Left ventricle myocardium inferior (tissue), 1 donor: ENCODE data around the gene DOCK4. TPM values are rescaled to one million over a fixed set of nuclear protein-coding genes. Genes with fewer than 3 reads are reported as not detected.

ENCODE experiments used
- DNase-seq: peaks from one replicate; pipeline ENCODE4 v3.0.0-alpha.2; 2020
- H3K27ac ChIP-seq: fragments of 200-600 bp; replicated peaks from 2 replicates; pipeline ENCODE4 v1.8.0; 2021
- H3K27me3 ChIP-seq: fragments of 200-600 bp; 2 replicates; pipeline ENCODE4 v1.8.0; 2021; ENCODE audit warnings: low read depth
- H3K36me3 ChIP-seq: fragments of 200-600 bp; 2 replicates; pipeline ENCODE4 v1.8.0; 2021
- H3K4me1 ChIP-seq: fragments of 200-600 bp; 2 replicates; pipeline ENCODE4 v1.8.0; 2021
- H3K4me3 ChIP-seq: fragments of 200-600 bp; 2 replicates; pipeline ENCODE4 v1.8.0; 2021; ENCODE audit warnings: mild to moderate bottlenecking, moderate library complexity
- H3K9me3 ChIP-seq: fragments of 200-600 bp; replicated peaks from 2 replicates; pipeline ENCODE4 v1.8.0; 2021
- intact Hi-C: fragments of 100-400 bp; cut with micrococcal nuclease; formaldehyde crosslinking; loops from one replicate; pipeline ENCODE4 v1.11.0; 2022
- total RNA-seq: library from RNA; stranded (reverse); fragmentation: NEBNext Ultra II Directional; extraction: Animal tissue kit (Norgen Biotek cat#: 25700); gene quantifications from one replicate; pipeline ENCODE4 v1.2.1, GENCODE V29; 2021
- TF ChIP-seq, protein P1 (sequence below): fragments of 200-600 bp; IDR thresholded peaks from 2 replicates; pipeline ENCODE4 v1.8.0; 2021; ENCODE audit warnings: antibody characterized with exemption, mild to moderate bottlenecking, borderline replicate concordance
- donor health status: DM: no; HTN: yes; CAD: no; lungs with severe emphysema.

DOCK4 gene
- total RNA-seq, 1 donor from 2014 or later: 15.2 TPM

DNA sequence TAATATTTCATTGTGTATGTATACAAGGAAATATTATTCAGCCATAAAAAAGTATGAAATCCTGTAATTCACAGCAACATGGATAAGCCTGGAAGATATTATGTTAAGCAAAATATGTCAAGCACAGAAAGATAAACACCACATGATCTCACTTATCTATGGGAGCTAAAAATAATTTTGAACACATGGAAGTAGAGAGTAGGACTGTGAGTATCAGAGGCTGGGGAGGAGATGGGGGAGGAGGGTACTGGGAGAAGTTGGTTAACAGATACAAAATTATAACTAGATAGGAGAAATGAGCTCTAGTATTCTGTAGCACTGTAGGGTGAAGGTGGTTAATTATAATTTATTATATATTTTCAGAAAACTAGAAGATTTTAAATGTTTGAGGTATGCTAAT lies 132.7 kb downstream of the DOCK4 start:
- H3K36me3 ChIP-seq: no peaks in the 10 kb centered on the region
- H3K9me3 ChIP-seq: peaks cover 18% of the 10 kb centered on the region
- TF ChIP-seq, protein P1, sequence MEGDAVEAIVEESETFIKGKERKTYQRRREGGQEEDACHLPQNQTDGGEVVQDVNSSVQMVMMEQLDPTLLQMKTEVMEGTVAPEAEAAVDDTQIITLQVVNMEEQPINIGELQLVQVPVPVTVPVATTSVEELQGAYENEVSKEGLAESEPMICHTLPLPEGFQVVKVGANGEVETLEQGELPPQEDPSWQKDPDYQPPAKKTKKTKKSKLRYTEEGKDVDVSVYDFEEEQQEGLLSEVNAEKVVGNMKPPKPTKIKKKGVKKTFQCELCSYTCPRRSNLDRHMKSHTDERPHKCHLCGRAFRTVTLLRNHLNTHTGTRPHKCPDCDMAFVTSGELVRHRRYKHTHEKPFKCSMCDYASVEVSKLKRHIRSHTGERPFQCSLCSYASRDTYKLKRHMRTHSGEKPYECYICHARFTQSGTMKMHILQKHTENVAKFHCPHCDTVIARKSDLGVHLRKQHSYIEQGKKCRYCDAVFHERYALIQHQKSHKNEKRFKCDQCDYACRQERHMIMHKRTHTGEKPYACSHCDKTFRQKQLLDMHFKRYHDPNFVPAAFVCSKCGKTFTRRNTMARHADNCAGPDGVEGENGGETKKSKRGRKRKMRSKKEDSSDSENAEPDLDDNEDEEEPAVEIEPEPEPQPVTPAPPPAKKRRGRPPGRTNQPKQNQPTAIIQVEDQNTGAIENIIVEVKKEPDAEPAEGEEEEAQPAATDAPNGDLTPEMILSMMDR: no peak
- DNase-seq: no peak
- intact Hi-C loops: no loop called here
- no peak overlapping the region for H3K4me3 ChIP-seq
- no peaks in the 10 kb centered on the region for H3K27me3 ChIP-seq
- H3K4me1 ChIP-seq: peaks cover 60% of the 10 kb centered on the region
- H3K27ac ChIP-seq: no peak overlapping the region

DNA sequence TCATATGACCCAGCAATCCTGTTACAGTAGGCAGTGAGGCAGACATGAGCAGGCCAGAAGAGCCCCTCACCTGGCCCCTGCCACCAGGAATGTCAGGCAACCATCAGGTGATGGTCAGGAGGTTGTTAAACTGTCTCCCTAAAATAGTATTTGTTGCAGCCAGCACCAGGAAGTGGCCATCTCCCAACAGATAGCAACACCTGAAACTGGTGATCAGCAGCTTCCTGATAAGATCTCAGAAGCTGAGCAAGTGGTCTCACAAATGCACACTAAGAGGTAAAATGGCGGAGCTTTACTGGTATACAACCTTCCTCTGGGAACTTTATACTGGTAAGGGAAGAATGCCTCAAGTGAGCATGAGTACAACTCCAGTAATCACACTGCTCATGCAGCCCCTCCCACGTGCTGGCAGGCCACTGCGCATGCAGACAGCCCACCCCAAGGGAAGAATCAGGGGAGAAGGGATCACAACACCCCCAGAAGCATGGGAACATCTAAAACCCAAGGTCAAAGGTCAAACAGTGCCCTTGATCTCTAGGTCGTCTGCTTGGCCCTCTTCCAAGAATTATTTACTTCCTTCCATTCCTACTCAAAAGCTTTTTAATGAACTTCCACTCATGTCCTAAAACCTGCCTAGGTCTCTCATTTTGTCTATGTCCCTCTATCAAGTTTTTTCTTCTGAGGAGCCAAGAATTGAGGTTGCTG lies 133.5 kb downstream of the DOCK4 start:
- Histone ChIP-seq H3K4me1 (peaks cover 68% of the 10 kb centered on the region), H3K36me3 (no peaks in the 10 kb centered on the region), H3K4me3 (no peak overlapping the region), H3K27ac (peak overlapping the region; percentile 5), H3K27me3 (no peaks in the 10 kb centered on the region), H3K9me3 (peaks cover 18% of the 10 kb centered on the region)
- no peak for DNase-seq
- TF ChIP-seq, protein P1: no peak
- intact Hi-C loops: no loop called here

DNA sequence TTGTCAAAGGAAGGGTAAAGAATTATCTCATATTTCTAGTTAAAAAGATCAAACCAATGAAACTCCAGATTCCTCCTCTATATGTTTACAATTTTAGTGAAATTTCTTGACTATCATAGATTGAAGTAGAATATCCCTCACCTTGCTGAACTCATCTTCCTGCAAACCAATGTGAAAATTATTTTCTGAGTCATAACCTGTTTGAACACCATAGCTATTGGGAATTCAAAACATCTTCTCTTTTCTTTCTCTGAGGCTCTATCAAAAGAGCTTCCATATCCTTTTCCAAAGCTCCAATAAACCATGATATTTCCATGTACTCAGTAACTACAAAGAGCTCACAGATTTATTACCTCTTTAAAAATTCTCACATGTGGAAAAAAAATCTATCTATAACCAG lies 134.3 kb downstream of the DOCK4 start:
- DNase-seq: no peak
- Histone ChIP-seq H3K27me3 (no peaks in the 10 kb centered on the region), H3K4me3 (no peak overlapping the region), H3K36me3 (no peaks in the 10 kb centered on the region), H3K27ac (no peak overlapping the region), H3K4me1 (peaks cover 75% of the 10 kb centered on the region), H3K9me3 (peaks cover 18% of the 10 kb centered on the region)
- TF ChIP-seq, protein P1: no peak
- intact Hi-C loops: no loop called here

DNA sequence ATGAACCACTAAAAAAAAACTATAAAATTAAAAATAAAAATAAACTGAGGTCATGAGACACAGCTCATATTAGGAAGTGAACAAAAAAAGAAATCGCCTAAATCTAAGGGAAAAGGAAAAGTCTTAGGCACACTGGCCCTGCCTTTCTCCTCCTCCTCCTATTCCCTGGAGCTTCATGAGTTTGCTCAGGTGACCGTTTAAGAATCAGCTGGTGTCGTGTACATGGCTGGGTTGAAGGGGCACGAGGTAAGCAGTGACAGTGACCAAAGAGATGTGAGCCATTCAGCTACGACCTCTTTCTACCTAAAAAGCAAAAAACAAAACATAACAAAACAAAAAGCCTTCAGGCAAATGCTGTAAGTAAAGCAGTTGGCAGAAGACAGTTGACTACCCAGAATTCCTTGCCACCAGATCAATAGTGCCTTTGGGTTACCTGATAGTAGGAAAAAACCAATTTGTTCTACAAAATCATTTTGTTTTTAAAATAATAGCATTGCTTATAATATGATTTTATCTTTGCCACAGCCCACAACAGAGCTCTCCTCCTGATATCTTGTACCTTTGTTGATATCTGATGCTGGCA lies 135.4 kb downstream of the DOCK4 start:
- Histone ChIP-seq H3K36me3 (no peaks in the 10 kb centered on the region), H3K27ac (no peak overlapping the region), H3K9me3 (peaks cover 18% of the 10 kb centered on the region), H3K27me3 (no peaks in the 10 kb centered on the region), H3K4me1 (peaks cover 66% of the 10 kb centered on the region), H3K4me3 (no peak overlapping the region)
- intact Hi-C loops: no loop called here
- TF ChIP-seq, protein P1: no peak
- DNase-seq: no peak

DNA sequence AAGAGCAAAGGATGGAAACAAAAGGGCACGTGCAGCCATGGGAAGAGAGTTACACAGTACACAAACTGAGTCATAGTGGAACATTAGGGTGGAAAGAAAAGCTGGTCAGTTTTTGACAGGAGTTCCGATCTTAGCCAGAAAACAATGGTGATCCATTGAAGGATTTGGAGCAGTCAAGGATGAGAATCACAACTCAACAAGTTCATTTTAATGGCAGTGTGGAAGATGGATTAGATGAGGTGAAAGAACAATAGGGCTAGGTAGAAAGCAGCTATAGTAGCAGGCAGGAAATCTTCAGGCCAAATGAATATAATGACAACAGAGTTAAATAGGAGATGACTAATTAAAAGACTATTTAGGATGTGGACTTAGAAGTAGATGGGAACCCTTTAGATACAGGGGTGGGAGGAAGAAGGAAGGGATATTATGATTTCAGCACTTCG lies 136.3 kb downstream of the DOCK4 start:
- intact Hi-C loops: no loop called here
- H3K36me3 ChIP-seq: no peaks in the 10 kb centered on the region
- H3K9me3 ChIP-seq: peaks cover 12% of the 10 kb centered on the region

More for the DNA sequence above, 136.3 kb downstream of the DOCK4 start:
- DNase-seq: no peak
- Histone ChIP-seq H3K4me1 (peaks cover 66% of the 10 kb centered on the region), H3K4me3 (no peak overlapping the region), H3K27me3 (no peaks in the 10 kb centered on the region), H3K27ac (no peak overlapping the region)
- TF ChIP-seq, protein P1: no peak
